NT2/D1 (cell line): Measurements from ENCODE around the gene CACNG4.

ENCODE experiments used
- YY1 ChIP-seq: IDR thresholded peaks from 2 replicates; pipeline ENCODE4 v1.6.1; 2011; ENCODE audit not compliant: insufficient read length, insufficient read depth
- ZNF274 ChIP-seq: IDR thresholded peaks from 2 replicates; pipeline ENCODE4 v1.6.1; 2011; ENCODE audit warnings: mild to moderate bottlenecking, low read depth, low read length

GRCh38 chr17:66992911-66993442 lies 28.5 kb downstream of the CACNG4 start:
- TF ChIP-seq YY1 (no peak), ZNF274 (no peak)
